IPS DF 4.7 (cell line): ENCODE measurements around the gene OTOG.

Experiments
- DNase-seq: peaks from one replicate; pipeline ENCODE4 v3.0.0-alpha.2; 2013; ENCODE audit warnings: low spot score; ENCODE audit errors: extremely low read depth

OTOG gene

GRCh38 chr11:17581732-17582053 lies 34.6 kb downstream of the OTOG start:
- DNase-seq: no peak

- DNase-seq: no peak
Measured at GRCh38 chr11:17585911-17586695, 39.0 kb downstream of the OTOG start.

DNA sequence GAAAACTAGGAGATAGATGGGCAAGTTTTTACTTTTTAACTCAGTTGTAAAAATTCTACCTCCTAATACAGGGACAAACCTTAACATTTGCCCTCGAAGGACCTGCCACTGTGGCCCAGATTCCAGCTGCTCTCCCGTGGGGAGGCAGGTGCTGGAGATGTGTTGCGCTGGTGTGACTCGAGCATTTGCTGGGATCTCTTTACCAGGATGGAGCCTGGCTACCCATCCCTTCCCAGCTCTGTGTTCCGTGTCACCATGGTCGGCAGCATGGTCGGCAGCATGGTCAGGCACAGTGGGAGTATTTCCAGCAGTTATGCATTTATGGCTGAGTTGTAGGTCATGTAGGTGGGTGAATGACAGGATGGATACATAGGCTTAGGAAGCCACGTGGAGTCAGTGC lies 41.1 kb downstream of the OTOG start:
- no peak for DNase-seq

- DNase-seq: no peak
Measured at GRCh38 chr11:17588721-17589120, 41.7 kb downstream of the OTOG start.

DNA sequence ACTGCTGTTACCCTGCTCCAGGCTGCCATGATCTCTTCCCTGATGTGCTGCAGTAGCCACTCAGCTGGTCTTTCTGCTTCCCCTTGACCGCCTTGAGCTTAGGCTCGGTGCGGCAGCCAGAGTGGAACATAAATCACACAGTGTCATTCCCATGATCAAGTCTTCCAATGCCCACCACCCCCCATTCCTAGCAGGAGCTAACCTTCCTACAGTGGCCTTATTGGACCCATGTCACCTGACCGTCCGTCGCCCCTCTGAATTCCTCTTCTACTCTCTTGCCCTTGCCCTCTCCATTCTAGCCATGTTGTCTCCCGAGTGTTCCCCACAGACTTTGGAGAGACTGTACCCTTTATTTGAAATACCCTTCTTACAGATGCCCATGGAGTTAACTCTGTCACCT lies 43.4 kb downstream of the OTOG start:
- DNase-seq: no peak

DNA sequence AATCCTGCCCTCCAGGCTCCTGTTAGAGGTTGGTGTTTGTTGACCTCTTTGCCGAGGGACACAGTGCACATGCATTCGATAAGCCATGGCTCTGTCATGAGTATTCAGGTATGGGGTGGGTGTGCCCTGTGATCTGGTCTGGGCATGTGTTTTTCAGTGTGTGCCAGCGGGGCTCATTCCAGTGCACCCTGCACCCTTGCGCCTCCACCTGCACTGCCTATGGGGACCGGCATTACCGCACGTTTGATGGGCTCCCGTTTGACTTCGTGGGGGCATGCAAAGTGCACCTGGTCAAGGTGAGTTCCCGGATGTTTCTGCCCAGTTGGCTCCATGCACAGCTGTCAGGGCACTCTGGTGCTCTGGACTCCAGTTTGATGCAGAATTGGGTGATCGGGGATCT lies 44.2 kb downstream of the OTOG start:
- DNase-seq: no peak

- DNase-seq: no peak
Measured at GRCh38 chr11:17593466-17594245, 46.6 kb downstream of the OTOG start.

GRCh38 chr11:17594686-17595192 lies 47.7 kb downstream of the OTOG start:
- DNase-seq: no peak

- DNase-seq: no peak
Measured at GRCh38 chr11:17595526-17596309, 48.7 kb downstream of the OTOG start.

GRCh38 chr11:17596310-17596669 lies 49.2 kb downstream of the OTOG start:
- DNase-seq: no peak

- no peak for DNase-seq
Measured at GRCh38 chr11:17596711-17597110, 49.7 kb downstream of the OTOG start.

DNA sequence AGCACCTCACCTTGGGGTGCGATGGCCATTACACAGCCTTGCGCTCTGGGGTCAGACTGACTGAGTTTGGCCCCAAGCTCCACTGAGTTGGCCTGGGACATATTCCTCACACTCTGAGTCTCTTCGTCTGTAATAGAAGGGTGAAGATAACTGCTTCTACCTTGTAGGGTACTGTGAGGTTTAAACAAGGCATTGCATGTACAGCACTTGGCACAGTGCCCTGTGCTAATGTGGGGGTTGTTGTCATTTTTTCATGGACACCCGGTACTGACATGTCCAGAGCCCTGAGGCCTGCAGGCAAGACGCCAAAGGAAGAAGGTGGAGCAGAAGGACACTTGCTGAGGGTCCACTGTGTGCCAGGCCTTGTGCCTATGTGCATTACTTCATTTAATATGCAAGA lies 50.7 kb downstream of the OTOG start:
- DNase-seq: no peak

DNA sequence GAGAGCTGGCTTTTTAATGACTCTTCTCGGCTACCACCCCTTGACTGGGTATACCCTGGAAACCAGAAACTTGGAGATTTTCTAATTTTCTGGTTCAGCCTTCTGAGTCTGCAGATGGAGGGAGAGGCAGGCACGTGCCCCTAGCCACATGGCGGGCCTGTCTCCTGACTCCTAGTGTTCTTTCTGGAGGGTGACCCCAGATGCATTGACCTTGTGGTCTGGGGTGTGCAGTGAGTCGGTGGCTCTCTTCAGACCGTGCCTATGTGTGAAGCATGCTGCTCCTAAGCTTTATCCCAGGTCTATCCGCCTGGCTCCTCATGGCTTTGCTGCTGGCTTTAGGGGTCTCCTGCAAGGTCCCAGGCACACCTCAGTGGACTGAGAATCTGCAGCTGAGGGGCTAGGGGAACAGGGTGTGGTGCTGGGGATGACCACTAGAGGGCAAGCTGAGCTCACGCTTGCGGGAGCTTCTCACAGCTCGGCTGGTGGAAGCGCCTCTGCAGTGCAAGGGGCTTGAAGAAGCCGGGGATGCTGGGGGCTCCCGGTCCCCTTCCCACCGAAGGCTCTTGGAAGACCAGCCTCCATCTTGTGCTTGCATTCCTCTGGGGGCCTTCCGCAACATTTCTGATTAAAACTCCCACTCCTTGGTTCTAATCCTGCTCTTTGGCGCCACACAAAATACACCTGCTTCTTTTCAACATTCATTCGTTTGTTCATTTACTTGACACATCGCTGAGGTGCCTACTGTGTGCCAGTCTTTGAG lies 51.8 kb downstream of the OTOG start:
- peak; percentile 44 for DNase-seq

DNA sequence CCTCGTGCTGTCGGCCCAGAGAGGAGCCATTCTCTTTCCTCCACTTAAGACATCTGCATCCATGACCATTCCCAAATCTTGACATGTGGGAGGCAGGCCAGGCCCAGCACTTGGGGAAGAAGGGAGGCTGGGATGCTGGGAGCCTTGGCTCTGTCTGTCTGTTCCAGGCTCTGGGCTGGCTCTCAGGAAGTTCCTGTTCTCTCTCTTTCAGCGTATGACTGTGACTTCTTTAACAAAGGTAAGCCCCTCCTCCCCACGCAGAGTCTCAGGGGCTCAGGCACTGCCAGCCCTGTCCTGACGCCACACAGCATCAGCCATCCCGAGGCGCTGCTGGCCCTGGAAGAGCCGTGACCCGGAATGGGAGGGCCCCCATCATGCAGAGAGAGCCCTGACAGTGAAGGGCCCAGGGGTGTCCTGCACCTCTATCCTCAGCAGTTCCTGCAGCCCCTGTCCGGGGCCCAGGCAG lies 52.4 kb downstream of the OTOG start:
- DNase-seq: no peak

DNA sequence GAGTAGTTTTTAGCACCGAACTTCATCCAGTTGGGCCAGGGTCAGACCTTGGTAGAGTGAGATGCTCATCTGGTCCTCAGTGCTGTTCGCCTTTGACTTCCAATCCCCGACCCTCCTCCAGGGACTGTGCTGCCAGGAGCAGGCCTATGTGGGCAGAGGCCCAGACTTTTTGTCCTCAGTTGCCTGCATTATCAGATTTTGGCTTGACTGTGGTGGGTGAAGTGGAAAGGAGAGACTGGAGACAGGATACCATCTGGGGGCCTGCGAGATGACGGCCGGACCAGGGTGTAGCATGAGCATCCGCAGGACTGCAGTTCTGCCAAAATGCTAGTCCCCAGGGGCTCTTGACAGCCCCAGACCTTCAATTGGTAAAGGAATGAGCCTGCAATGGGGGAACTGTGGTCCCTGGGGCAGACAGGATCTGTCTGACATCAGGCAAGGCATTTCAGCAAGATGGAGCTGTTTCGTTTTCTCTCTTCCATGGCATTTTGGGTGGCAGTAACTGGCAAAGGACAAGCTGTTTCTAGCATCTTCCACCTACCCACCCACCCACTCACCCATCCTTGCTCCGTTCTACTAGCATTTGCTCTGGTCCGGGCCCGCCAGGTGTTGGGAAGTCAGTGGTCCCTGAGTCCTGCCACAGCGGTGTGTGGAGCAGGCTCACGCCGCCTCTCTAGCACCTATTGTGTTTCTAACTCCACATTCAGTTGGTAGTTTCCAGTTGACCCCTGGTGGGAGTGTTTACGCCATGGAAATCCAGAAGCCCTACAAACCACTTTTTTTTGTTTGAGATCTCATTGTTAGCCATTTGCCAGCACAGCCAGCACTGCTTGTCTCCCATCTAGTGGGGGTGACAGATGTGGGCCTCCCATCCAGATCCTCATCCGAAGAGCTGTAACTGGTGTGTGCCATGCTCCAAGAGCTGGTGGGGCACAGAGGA lies 53.5 kb downstream of the OTOG start:
- no peak for DNase-seq

GRCh38 chr11:17601256-17601671 lies 54.2 kb downstream of the OTOG start:
- no peak for DNase-seq

DNA sequence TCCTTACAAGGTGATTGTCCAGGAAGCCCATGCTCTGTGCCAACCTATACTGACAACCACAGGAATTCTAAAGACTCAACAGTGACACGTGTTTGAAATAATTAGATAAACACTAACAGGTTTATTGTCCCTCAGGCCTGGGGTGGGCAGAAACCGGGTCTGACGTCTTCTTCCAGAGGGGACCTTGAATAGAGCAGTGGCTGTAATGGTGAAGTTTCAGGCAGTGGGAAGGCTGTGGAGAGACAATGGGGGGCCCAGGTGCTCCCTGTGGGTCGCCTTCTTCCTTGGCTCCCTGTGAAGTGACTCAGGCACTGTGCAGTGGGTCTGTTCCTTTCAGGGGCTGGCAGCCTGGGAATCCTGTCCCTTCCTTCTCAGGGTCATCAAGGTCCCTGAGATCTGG lies 54.6 kb downstream of the OTOG start:
- DNase-seq: no peak

GRCh38 chr11:17602105-17603001 lies 55.3 kb downstream of the OTOG start:
- no peak for DNase-seq
